SHP77 (cell line): ENCODE measurements around the gene CENPO.
"Not testable (repeated sequence)": the region's sequence is repeated elsewhere in the genome, so short reads cannot be mapped to it uniquely, and the experiment has no call there.

Experiments
- DNase-seq, 2 experiments: peaks; one replicate each; lab custom pipeline; 2025; lab: John Stamatoyannopoulos, UW

CENPO gene

DNA sequence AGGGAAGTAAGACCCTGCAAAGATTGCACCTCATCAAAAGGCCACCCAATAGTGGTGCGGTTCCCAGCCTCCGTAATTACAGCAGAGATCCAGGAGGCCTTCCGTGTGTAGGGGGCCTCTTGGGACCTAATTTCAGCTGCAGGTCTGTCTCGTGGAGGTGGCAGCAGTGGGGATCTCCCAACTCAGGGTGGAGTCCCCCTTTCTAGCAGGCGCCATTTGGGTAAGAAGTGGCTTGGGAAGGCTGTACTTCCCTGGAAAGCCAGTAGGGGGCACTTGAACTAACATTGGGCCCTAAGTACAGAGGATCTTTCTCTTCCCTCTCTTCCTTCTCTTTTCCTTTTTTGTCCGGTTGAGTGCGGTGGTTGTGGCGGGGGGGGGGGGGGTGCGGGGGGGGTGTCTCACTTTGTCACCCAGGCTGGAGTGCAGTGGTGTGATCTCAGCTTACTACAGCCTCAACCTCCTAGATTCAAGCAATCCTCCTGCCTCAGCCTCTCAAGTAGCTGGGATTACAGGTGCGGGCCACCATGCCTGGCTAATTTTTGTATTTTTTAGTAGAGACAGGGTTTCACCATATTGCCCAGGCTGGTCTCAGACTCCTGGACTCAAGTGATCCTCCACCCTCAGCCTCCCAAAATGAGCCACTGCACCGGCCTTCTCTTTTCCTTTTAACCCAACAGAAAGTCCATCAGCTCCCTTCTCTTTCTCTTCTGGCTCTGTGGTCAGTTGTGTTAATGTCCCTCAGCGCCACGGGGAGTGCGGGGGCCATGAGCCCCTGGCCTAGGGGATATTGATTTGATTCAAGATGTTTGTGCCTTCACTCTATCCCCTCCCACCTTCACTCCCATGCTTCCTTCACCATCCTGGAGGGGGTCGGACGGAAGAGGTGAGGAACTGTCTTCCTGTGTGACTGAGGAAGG lies 32.0 kb downstream of the CENPO start:
- no peak for DNase-seq

DNA sequence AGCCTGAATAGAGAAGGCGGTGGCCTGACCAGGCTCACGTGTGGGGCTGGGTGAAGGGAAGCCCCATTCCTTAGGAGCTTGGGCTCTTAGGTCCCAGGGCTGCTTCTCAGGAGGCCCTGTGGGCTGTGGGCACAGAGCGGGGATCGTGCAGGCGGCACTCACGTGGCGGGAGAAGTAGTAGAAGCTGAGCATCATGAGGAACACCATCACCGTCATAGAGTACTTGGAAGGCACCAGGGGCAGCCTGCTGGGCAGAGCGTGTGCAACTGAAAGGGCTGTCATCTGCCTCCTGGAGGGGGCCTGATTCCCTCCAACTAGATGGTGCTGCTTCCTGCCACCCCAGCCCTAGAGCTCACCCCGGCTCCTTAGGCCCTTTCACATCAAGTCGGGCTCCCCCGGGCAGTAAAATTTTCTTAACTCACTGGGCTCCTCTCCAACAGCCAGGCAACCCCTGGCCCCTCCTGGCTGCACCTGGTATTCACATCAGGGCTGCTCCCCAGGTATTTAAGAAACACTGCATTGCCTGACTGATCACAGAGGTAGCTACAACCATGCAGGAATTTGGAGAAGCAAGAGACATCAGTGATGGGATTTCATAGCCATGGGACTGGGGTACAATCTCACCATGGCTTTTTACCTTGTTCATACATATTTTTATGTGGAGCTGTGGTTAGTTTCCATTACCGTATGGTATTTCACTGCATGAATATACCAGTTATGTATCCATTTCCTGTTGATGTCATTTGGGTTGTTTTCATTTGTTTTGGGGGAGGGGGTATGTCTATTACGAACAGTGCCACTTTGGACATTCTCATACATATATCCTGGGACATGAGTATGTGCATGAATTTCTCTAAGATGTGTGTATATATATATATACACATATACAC lies 32.9 kb downstream of the CENPO start:
- DNase-seq = no peak

DNA sequence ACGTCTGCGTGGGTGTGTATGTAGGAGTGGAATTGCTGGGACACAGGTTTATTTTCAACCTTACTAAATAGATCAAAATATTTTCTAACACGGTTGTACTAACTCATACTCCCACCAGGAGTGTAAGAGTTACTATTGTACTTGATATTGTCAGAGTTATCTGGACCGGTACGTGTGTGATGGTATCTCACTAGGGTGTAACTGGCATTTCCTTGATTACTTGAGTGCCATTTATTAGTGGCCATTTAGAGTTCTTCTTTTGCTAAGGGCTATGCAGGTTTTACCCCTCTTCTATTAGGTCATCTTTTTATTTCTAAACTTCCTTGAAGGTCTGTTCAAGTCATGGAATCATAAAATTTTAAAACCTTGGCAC lies 33.5 kb downstream of the CENPO start:
- DNase-seq = no peak

- peak; percentile 84 to 86 for DNase-seq
These were observed 34.4 kb downstream of the CENPO start for GRCh38 chr2:24827321-24828237.

- no peak for DNase-seq
These were observed 35.2 kb downstream of the CENPO start for GRCh38 chr2:24828238-24828996.

DNA sequence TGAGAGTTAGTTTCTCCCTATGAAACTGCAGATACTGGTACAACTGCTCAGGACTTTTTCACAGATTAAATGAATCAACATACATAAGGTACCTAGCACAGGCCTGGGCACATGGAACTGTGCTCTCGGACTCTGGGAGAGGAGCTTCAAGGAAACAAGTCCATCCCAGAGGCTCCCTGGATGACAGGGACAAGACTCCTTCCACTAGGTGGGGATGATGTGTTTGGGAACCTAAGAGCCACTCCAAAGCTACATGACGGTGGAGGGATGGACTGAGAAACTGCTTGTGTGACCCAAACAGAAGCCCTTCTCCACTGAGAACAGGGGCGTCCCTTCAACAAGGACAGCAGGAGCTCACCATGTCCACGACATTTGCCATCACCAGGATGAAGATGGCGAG lies 37.1 kb downstream of the CENPO start:
- DNase-seq = peak in 1 of 2 experiments; percentile 18

- no peak for DNase-seq
These were observed 37.6 kb downstream of the CENPO start for GRCh38 chr2:24830786-24831185.

DNA sequence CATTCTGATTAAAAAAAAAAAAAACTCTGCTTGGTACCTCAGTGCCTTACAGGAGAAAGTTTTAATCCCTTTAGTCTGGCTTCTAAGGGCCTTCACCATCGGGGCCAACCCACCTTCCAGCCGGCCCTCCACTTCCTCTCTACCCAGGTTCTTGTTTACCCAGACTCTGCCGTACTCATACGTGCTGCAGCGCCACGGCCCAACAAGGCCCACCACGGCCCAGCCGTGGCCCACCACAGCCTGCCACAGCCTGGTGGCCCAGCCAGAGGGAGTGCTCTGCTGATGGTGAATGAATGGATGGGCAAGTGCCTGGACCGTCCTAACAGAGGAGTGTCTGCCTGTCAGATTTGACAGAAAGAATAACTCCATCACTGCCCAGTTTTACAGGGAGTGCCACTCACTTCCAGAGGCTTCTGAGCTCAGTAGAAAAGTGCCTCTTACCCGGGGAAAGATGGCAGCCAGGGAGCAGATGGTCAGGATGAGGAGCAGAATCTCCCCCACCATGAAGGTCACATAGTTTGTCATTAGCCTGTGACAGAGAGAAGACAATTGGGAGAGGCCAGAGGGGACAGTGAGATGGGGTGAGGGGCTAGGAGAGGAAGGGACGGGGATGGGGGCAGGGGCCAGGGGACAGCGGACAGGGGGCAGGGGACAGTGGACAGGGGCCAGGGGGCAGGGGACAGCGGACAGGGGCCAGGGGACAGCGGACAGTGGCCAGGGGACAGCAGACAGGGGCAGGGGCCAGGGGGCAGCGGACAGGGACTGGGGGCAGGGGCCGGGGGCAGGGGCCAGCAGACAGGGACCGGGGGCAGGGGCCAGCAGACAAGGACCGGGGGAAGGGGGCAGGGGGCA lies 38.2 kb downstream of the CENPO start:
- DNase-seq = no peak

- DNase-seq = peak in 1 of 2 experiments; percentile 9
These were observed 38.8 kb downstream of the CENPO start for GRCh38 chr2:24832073-24832461.

DNA sequence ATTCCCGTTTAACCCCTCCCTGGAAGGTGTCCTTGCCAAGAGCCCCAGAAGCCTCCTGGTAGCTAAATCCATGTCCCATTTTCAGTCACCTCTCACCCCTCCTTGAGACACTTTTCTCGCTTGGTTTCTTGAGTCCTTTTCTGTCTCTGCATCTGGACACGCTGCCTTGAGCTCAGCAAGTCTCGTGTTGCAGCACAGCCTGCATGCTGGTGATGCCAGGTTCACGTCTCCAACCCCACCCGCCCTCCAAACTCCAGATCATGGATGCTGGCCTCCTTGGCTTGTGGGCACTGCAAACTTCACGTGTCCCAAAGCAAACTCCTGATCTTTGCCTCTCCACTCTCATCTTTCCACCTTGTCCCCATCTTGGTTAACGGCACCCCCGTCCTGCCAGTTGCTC lies 39.3 kb downstream of the CENPO start:
- DNase-seq = no peak

GRCh38 chr2:24832931-24833701 lies 39.9 kb downstream of the CENPO start:
- DNase-seq = no peak

- DNase-seq = no peak
These were observed 40.9 kb downstream of the CENPO start for GRCh38 chr2:24833821-24834732.

DNA sequence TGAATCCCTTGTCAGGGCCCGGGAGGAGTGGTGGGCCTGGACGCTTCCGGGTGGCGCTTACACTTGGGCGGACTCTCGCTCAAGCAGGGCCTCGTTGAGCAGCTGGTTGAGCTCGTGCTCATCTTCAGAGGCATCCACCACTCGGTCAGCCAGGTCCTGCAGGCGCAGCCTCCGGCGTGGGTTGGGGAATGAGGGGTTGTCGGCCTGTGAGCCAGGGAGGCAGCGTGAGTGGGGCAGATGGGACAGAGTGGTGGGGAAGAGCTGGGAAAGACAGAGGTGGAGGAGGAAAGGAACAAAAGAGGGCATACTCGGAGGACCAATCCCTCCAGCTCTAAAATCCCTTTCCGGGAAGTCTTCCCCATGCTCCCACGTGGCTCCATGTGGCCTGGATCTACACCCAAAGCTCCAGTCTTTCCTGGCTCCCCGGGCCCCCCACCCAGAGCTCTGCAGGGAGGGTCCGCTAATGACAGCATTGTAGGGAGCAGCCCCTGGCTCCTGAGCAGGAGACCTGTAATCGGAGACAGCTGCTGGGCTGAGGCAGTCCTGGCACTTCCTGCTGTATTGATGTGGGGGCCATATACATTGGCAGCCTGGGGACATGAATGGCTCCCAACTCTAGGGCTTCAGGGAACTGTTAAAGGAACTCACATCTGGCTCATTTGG lies 41.6 kb downstream of the CENPO start:
- no peak for DNase-seq

GRCh38 chr2:24835411-24835810 lies 42.2 kb downstream of the CENPO start:
- DNase-seq = not testable (repeated sequence)

- no peak for DNase-seq
These were observed 43.0 kb downstream of the CENPO start for GRCh38 chr2:24836206-24836605.

DNA sequence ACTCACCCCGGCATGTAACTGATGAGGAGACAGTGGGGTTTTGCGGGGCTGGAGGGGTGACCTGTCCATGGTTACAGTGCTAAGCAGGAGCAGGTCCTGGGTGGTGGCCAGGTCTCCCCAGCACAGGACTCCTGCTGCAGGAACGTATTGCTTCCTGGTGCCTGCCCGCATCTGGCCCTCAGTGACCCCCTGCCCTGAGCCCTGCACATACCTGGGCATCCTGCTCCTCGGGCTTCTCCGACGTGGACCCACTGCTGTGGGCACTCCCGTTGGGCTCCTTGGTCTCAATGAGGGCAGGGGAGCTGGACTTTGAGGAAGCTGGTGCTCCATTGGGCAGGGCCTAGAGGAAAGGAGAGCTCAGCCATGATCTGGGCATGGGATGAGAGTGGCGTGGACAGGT lies 43.5 kb downstream of the CENPO start:
- no peak for DNase-seq

- DNase-seq = no peak
These were observed 44.8 kb downstream of the CENPO start for GRCh38 chr2:24837996-24838513.
